Head of caudate nucleus (tissue), 42 donors: ENCODE data around the gene FGA.

ENCODE experiments used
- DNase-seq, 42 donors: peaks; one replicate each; pipeline versions ENCODE4 v3.0.0 to v3.0.0-alpha.2; 2020 to 2021; ENCODE audit warnings: mixed read lengths in 7 of 42
- intact Hi-C: fragments of 100-400 bp; cut with DNase I; formaldehyde crosslinking; loops from one replicate; pipeline ENCODE4 v1.15.0; 2022

FGA gene

GRCh38 chr4:154590329-154591006 lies at the start of gene FGA:
TSS of gene FGA (minus strand) at chr4:154590742. CDS start at chr4:154590687, 55 bp downstream.
- no peak for DNase-seq
- intact Hi-C loops, result no loop called here

- intact Hi-C loops, result loop anchor here (10.0 kb wide), 1 partner anchor 141 kb away; no protein-coding TSS in a partner anchor
These were observed 43.5 kb upstream of the FGA start for GRCh38 chr4:154634058-154634457.

GRCh38 chr4:154631828-154632227 lies 41.3 kb upstream of the FGA start:
- intact Hi-C loops, result loop anchor here (10.0 kb wide), 1 partner anchor 143 kb away; no protein-coding TSS in a partner anchor

More at GRCh38 chr4:154634058-154634457, 43.5 kb upstream of the FGA start:
- no peak for DNase-seq

GRCh38 chr4:154630324-154630723 lies 39.8 kb upstream of the FGA start:
- DNase-seq, result no peak
- intact Hi-C loops, result loop anchor here (10.0 kb wide), 1 partner anchor 144 kb away; no protein-coding TSS in a partner anchor

More at GRCh38 chr4:154631828-154632227, 41.3 kb upstream of the FGA start:
- DNase-seq, result no peak

DNA sequence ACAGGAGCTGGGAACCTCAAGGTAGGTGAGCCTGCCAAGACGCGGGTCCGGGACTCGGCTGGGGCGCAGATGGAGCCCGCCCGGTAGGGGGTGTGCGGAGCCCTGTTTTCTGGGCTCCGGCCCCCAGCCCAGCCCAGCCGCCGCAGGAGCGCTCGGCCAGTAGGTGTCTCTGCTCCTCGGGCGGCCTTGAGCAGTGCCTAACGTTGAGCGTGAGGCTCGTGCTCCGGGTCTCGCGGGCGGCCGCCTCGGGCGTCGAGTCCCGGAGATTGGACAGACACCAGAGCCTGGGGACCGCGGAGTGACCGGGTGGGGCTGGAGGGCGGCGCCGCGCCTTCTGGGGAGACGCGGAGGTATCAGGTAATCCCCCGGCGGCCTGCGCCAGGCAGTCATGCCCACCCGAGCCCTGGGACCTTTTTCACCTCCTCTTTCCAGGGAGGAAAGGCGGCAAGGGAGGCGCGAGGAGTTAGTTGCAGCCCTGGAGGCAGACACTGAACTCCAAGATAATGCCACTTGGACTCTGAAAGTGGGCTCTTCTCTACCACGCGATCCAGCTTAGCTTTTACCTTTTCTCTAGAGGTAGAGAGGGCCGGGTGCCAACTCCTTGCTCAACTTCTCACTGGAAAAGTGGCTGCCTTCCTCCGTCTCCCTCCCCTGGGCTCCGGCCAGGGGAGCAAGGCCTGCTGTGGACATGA lies 36.4 kb upstream of the FGA start:
- intact Hi-C loops, result no loop called here
- peak; percentile 4 to 77 (median 57) for DNase-seq

DNA sequence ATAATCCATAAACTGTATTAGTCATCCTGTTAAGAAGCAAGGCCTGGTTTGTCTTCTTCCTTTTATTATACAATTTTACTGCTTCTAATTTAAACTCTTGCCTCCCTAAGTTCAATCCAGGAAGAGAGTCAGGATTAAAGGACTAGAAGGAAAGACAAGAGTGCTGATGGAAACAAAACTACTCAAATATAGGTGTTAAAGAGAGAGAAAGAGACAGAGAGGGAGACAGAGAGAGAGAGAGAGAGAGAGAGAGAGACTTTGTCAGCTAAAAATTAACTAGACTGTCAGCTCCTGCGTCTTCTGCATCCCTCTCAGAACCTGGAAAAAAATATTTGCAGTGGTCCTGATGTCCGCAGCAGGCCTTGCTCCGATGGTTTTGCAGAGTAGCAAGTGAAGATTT lies 35.4 kb upstream of the FGA start:
- no peak for DNase-seq
- intact Hi-C loops, result no loop called here

DNA sequence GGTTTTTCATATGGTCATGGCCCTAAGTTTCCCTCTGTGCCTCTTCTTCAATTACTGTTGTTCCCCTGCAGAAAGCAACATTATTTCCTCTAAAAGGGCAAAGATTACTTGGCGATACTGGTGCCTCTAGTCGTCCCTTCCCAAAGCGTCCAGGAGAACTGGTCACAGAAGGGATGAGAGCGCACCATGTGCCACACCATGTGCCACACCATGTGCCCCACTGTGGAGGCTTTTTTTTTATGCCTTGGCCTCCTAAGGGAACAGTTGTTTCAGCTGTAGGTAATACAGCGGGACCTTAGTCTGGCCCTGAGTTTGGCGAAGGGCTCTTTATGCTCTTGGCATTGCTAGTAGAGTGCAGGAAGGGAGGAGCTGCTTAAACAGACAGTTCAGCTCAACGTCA lies 33.5 kb upstream of the FGA start:
- intact Hi-C loops, result loop anchor here (5.0 kb wide), 1 partner anchor 72 kb away; the partner anchor contains the start of gene PLRG1
- no peak for DNase-seq

DNA sequence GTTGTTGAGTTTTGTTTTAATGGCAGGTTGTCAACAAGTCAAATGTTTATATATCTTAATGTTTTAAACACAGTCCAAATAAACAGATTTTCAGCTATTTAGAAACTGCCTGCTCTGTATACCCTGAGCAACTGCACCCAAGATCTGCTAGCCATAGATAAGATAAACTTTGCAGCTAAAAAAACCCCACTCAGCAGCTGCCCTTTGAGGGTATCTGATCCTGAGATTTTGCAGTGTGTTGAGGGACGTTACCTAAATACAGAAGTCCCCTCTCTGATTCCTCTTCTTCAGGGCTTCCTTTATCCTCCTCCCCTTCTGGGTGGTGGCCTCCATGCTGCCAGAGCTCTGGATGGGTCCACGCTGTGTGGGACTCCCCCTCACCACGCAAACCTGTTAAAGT lies 32.9 kb upstream of the FGA start:
- intact Hi-C loops, result loop anchor here (5.0 kb wide), 1 partner anchor 71 kb away; the partner anchor contains the start of gene PLRG1
- no peak for DNase-seq

DNA sequence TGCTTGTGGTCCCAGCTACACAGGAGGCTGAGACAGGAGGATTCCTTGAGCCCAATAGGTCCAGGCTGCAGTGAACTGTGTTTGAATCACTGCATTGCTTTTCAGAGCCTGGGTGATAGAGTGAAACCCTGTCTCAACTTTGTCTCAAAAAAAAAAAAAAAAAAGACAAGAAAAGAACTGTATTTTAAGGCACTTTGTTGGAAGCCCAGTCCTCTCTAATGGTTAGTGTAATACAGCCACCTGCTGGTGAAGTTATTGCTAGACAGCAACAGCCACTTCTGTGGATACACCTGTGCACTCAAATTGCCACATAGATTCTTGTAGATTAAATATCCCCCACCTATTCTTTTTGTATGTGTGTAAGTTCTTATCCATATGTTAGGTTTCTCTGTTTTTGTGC lies 32.1 kb upstream of the FGA start:
- DNase-seq, result peak in 22 of 42 donors; percentile 14 to 72 (median 36)
- intact Hi-C loops, result loop anchor here (5.0 kb wide), 1 partner anchor 70 kb away; the partner anchor contains the start of gene PLRG1

- no peak for DNase-seq
- intact Hi-C loops, result loop anchor here (5.0 kb wide), 1 partner anchor 68 kb away; the partner anchor contains the start of gene PLRG1
These were observed 29.6 kb upstream of the FGA start for GRCh38 chr4:154620111-154620510.

GRCh38 chr4:154618708-154619315 lies 28.3 kb upstream of the FGA start:
- intact Hi-C loops, result no loop called here
- peak; percentile 40 to 87 (median 72) for DNase-seq

GRCh38 chr4:154617820-154618317 lies 27.3 kb upstream of the FGA start:
- no peak for DNase-seq
- intact Hi-C loops, result no loop called here

GRCh38 chr4:154616731-154617130 lies 26.2 kb upstream of the FGA start:
- DNase-seq, result no peak
- intact Hi-C loops, result no loop called here

- intact Hi-C loops, result no loop called here
- DNase-seq, result no peak
These were observed 25.7 kb upstream of the FGA start for GRCh38 chr4:154616287-154616686.

DNA sequence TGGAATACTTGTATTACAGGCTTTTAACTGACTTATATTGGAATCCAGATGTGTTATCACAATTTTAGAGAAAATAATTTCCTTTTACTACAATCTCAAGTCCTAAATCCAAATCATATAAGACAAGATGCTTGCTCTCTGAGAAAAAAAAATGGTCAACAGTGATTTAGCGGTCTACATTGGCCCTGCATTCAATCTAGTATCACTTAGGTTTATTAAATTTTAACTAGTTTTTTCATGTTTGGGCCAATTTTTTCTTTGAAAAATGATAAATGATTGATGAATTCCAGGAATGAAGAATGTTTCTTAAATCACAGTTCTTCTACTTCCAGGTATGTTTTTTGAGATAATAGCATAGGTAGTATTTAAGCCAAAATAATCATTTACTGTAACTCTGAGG lies 24.7 kb upstream of the FGA start:
- DNase-seq, result no peak
- intact Hi-C loops, result no loop called here

- no peak for DNase-seq
- intact Hi-C loops, result no loop called here
These were observed 23.8 kb upstream of the FGA start for GRCh38 chr4:154614306-154614705.

DNA sequence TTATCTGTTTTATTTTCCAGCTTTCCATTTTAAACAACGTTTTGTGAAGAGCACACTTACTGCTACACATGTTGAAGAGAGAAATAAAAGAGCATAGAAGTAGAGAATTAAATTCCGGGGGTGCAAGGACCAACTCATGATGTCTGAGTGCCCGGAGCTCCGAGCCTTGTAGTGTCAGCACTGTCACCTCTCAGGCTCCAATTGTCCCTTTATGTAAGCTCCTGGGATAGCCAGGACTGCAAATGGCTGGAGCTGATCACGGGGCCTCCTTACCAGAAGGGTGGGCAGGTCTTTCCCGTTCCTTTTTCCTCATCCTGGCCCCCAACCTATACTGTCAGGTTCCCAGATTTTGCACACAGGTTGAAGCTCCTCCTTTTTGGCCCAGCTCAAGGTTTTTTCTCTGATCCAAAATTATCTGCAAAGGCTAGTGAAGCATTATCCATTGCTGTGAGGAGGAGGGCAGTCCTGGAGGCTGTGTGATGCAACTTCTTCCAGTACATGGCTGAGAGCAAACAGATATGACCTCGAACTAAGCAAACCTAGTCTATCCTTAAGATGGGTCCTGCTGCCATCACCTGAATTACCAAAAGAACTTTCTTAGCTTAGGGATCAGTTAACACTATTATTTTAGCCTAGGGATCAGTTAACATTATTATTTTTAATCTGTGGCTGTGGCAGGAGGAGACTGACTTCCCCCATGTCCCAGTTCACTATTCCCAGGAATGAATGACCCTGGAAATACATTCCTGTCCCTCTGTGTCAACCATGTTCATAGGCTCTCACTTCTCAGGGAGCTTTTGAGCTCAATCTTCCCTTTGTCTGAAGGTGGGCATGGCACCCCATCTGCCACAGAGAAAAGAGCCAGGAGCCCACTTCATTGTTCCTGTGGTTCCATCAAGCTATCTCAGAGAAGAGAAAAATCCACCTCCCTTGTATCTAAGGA lies 22.2 kb upstream of the FGA start, which contains the start of gene FGG:
FGG (minus strand) TSS at position 185 of the 943 bp plus-strand sequence; CDS start at position 138, 47 bp downstream.
- intact Hi-C loops, result no loop called here

DNA sequence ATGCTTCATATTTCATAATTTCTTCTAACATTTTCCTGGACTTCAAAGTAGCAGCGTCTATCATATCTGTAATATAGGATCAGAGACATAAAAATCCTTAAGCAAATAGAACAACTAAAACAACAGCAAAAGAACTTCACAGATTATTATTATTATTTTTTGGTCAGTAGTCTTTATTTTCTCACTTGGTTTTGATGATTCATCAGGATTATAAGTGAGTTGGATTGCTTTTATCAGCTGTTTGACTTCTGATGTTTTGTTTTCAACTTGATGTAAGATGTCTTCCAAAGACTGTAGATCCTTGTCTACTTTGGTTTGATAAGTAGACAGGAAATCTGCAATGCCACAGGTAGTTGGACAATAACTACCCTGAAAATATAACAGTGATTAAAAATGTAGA lies 21.3 kb upstream of the FGA start:
- no peak for DNase-seq
- intact Hi-C loops, result no loop called here

More for the DNA sequence above, 22.2 kb upstream of the FGA start, which contains the start of gene FGG:
- DNase-seq, result no peak
